KMS-11 (cell line): ENCODE measurements around the gene RAB31.

Experiments used
- H2AFZ ChIP-seq: fragments of 200-600 bp; sonication (generic); 2 replicates; pipeline ENCODE4 v1.6.1; 2016; ENCODE audit warnings: antibody characterized with exemption, mixed run types, low read depth
- H3K27ac ChIP-seq: fragments of 200-600 bp; sonication (generic); 2 replicates; pipeline ENCODE4 v1.6.1; 2016; ENCODE audit warnings: mild to moderate bottlenecking, mixed run types
- H3K27me3 ChIP-seq: fragments of 200-600 bp; sonication (generic); 2 replicates; pipeline ENCODE4 v1.6.1; 2017; ENCODE audit warnings: mild to moderate bottlenecking, low read depth, mixed run types, moderate library complexity; ENCODE audit not compliant: insufficient read depth
- H3K36me3 ChIP-seq: fragments of 200-600 bp; sonication (generic); 2 replicates; pipeline ENCODE4 v1.6.1; 2017; ENCODE audit warnings: mild to moderate bottlenecking, mixed run types; ENCODE audit not compliant: insufficient read depth
- H3K4me1 ChIP-seq: fragments of 200-600 bp; sonication (generic); 2 replicates; pipeline ENCODE4 v1.6.1; 2016; ENCODE audit warnings: mild to moderate bottlenecking, low read depth, mixed run types; ENCODE audit not compliant: poor library complexity, severe bottlenecking
- H3K4me2 ChIP-seq: fragments of 200-600 bp; sonication (generic); 2 replicates; pipeline ENCODE4 v1.7.0; 2016; ENCODE audit warnings: mild to moderate bottlenecking, mixed run types
- H3K4me3 ChIP-seq: fragments of 200-600 bp; sonication (generic); IDR thresholded peaks from 2 replicates; pipeline ENCODE4 v1.6.1; 2017; ENCODE audit warnings: low read depth, low read length, mixed read lengths; ENCODE audit not compliant: insufficient read depth
- H3K79me2 ChIP-seq: fragments of 200-600 bp; sonication (generic); 2 replicates; pipeline ENCODE4 v1.6.1; 2016; ENCODE audit warnings: low read depth, mixed run types; ENCODE audit not compliant: insufficient read depth
- H3K9ac ChIP-seq: fragments of 200-600 bp; sonication (generic); 2 replicates; pipeline ENCODE4 v1.6.1; 2016; ENCODE audit warnings: mild to moderate bottlenecking, mixed run types
- H4K20me1 ChIP-seq: fragments of 200-600 bp; sonication (generic); 2 replicates; pipeline ENCODE4 v1.6.1; 2016; ENCODE audit warnings: mild to moderate bottlenecking, mixed run types; ENCODE audit not compliant: insufficient read depth
- CTCF ChIP-seq: fragments of 200-600 bp; sonication (generic); conservative IDR thresholded peaks from 2 replicates; pipeline ENCODE4 v1.6.1; 2017; ENCODE audit warnings: low read depth, mild to moderate bottlenecking, antibody characterized with exemption, low read length, moderate library complexity, mixed read lengths

The RAB31 gene

DNA sequence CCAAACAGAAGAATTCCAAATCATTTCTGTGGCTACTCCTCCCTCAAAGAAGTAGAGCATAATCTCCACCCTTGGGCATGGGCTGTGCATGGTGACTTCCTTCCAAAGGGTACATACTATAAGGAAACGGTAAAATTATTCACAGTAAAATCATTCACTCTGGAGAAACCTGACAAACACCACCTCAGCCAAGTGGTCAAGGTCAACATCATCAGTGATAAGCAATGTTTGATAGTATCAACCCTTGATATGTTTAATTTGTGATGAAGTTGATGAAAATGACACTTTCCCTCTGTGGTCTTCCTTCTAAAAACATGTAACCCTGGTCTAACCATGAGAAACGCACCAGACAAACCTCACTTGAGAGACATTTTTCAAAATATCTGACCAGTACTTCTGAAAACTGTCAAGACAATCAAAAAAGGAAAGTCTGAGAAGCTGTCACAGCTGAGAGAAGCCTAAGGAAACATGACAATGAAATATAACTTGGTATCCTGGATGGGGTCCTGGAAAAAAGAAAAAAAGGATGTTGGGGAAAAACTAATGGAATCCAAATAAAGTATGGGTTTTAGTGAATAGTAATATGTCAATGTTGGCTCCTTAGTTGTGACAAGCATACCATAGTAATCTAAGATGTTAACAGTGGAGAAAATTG, 168.2 kb downstream of the RAB31 start:
- peak overlapping the region; percentile 92 for H2AFZ ChIP-seq

DNA sequence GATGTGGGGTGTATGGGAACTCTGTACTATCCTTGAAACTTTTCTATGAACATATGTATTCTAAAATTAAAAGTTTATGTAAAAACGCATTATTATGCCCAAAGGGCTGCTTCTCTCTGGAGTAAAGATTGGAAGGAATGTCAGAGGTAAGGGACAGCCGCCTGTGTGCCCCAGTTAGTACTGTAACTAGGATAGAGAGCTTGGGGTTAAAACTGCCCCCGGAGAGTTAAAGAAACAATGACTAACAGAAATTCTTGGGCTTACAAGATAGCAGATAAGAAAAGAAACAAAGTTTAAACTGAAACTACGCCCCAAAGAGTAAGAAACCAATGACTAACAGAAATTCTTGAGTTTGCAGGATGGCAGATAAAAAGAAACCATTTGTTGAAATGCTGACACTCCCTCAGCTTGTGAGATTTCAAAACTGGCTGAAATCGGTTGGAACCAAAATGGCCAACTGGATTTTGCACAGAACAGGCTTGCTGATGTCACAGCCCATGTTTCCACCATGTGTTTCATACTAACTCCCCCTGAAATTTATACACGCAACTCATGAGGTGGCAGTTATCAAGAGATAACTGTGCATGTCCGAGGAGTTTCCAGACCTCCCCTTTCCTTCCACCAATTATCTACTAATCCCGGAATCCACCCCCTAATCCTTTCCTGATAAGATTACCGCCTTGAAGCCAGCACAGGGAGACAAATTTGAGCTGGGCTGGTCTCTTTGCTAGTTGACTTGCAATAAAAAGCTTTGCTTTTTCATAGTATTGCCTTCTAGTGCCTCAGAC, 169.0 kb downstream of the RAB31 start:
- Histone ChIP-seq H3K79me2 (no peaks in the 10 kb centered on the region), H3K36me3 (no peaks in the 10 kb centered on the region), H4K20me1 (no peaks in the 10 kb centered on the region), H3K9ac (peak overlapping the region; percentile 72), H3K4me3 (no peak overlapping the region), H3K4me2 (peak overlapping the region; percentile 94), H2AFZ (peak overlapping the region; percentile 92), H3K4me1 (peaks cover 29% of the 10 kb centered on the region), H3K27me3 (no peaks in the 10 kb centered on the region), H3K27ac (peak overlapping the region; percentile 91)
- no peak for TF ChIP-seq CTCF

More for the DNA sequence above, 168.2 kb downstream of the RAB31 start:
- TF ChIP-seq CTCF, result no peak
- no peaks in the 10 kb centered on the region for H3K27me3 ChIP-seq
- no peaks in the 10 kb centered on the region for H4K20me1 ChIP-seq
- no peak overlapping the region for H3K4me3 ChIP-seq
- H3K9ac ChIP-seq, result peak overlapping the region; percentile 72
- H3K36me3 ChIP-seq, result no peaks in the 10 kb centered on the region
- peak overlapping the region; percentile 94 for H3K4me2 ChIP-seq
- peak overlapping the region; percentile 91 for H3K27ac ChIP-seq
- no peaks in the 10 kb centered on the region for H3K79me2 ChIP-seq
- peaks cover 36% of the 10 kb centered on the region for H3K4me1 ChIP-seq

- Histone ChIP-seq H3K9ac (peak overlapping the region; percentile 72), H3K79me2 (no peaks in the 10 kb centered on the region), H2AFZ (peak overlapping the region; percentile 92), H3K36me3 (no peaks in the 10 kb centered on the region), H4K20me1 (no peaks in the 10 kb centered on the region), H3K4me1 (peaks cover 29% of the 10 kb centered on the region), H3K4me3 (no peak overlapping the region), H3K27me3 (no peaks in the 10 kb centered on the region), H3K4me2 (peak overlapping the region; percentile 94), H3K27ac (peak overlapping the region; percentile 91)
- no peak for TF ChIP-seq CTCF
Observed at GRCh38 chr18:9877655-9878014, 169.5 kb downstream of the RAB31 start.

DNA sequence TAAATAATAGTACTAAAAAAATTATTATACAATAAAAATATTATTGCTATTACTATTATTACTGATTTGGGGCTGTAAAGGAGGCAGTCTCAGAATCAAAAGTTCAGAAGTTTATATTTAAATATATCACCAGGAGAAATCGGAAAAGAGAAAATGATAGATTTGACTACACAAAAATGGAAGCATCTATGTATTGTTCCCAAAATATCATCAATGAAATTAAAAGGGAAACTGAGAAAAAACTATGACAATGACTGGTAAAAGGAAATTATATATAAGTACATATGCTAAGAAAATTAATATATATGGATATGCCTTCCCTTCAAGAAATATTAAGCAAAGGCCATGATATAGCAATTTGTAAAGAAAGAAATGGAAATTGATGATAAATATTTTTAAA, 170.0 kb downstream of the RAB31 start:
- Histone ChIP-seq H3K4me3 (no peak overlapping the region), H4K20me1 (no peaks in the 10 kb centered on the region), H3K27ac (no peak overlapping the region; the same call in 1 of the 2 replicates), H3K4me2 (peak overlapping the region; percentile 20), H2AFZ (no peak overlapping the region), H3K9ac (no peak overlapping the region), H3K79me2 (no peaks in the 10 kb centered on the region), H3K36me3 (no peaks in the 10 kb centered on the region), H3K27me3 (no peaks in the 10 kb centered on the region), H3K4me1 (peaks cover 29% of the 10 kb centered on the region)
- no peak for TF ChIP-seq CTCF
